ENCODE data around the gene HTR3E.
A peak's percentile ranks its signal among the peaks of the same experiment; 100 is the strongest.

Gene HTR3E

DNA sequence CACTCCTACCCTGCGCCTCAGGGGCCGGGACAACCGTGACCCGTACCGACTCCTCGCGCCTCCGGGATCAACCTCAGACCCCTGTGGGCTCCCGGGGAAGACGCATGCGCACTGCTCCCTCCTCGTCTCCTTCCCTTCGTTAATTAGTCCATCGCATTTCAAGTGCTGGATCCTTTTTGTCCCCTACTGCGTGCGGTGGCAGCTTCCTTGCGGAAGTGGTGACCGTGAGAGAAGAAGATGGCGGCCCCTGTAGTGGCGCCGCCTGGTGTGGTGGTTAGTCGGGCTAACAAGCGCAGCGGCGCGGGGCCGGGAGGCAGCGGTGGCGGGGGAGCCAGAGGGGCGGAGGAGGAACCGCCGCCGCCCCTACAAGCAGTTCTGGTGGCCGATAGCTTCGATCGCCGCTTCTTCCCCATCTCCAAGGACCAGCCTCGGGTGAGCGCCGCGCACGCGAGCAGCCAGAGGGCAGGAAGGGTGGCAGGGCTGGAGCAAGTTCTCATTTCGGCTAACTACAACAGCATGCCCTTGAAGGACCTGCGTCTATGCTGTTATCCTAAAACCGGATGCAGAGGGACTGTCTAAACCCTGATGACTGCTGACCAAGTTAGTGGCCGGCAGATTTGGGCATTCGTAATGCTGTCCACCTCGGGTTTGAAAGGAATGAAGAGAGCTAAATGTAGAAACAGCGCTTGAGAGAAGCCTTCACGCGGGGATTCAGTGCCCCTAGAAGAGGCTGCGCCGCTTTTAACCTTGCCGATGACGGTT, 38.5 kb downstream of the HTR3E start, which contains the start of gene EIF2B5:
EIF2B5 (plus strand) TSS at position 210 of the 762 bp plus-strand sequence; CDS start at position 238, 28 bp downstream.
- TF ChIP-seq, protein P1, sequence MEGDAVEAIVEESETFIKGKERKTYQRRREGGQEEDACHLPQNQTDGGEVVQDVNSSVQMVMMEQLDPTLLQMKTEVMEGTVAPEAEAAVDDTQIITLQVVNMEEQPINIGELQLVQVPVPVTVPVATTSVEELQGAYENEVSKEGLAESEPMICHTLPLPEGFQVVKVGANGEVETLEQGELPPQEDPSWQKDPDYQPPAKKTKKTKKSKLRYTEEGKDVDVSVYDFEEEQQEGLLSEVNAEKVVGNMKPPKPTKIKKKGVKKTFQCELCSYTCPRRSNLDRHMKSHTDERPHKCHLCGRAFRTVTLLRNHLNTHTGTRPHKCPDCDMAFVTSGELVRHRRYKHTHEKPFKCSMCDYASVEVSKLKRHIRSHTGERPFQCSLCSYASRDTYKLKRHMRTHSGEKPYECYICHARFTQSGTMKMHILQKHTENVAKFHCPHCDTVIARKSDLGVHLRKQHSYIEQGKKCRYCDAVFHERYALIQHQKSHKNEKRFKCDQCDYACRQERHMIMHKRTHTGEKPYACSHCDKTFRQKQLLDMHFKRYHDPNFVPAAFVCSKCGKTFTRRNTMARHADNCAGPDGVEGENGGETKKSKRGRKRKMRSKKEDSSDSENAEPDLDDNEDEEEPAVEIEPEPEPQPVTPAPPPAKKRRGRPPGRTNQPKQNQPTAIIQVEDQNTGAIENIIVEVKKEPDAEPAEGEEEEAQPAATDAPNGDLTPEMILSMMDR (conservative IDR thresholded peaks at IDR 0.05): 0 out of 2 replicates have a peak, but pooled peaks have one; percentile 26
- H3K27ac ChIP-seq: peak within 1 kb of the TSS; percentile 100

DNA sequence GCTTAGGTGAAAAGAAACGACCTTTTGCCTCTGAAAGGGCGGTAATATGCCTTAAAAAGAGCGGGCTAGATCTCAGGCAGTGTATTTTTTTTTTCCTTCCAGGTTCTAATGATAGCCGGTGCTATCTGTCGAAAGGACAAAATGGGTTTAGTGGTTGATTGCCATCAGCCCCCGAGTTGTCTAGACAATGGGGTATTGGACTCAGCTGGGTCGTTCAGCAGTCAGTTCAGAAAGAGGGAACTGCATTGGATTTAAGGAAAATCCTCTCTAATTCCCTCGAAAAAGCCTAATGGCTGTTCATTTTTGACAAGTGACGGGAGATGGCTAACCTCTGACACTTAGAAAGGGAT, 39.0 kb downstream of the HTR3E start:
- peak overlapping the region; percentile 100 for H3K27ac ChIP-seq
- TF ChIP-seq, protein P1 (conservative IDR thresholded peaks at IDR 0.05): no peak

DNA sequence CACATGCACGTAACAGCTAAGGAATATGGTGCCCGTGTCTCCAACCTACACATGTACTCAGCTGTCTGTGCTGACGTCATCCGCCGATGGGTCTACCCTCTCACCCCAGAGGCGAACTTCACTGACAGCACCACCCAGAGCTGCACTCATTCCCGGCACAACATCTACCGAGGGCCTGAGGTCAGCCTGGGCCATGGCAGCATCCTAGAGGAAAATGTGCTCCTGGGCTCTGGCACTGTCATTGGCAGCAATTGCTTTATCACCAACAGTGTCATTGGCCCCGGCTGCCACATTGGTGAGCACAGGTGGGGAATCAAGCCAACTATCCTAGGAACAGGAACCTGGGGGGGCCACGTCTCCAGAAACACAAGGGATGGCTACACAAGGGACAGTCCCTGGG, 43.6 kb downstream of the HTR3E start:
- no peak overlapping the region for H3K27ac ChIP-seq
- TF ChIP-seq, protein P1 (conservative IDR thresholded peaks at IDR 0.05): no peak

DNA sequence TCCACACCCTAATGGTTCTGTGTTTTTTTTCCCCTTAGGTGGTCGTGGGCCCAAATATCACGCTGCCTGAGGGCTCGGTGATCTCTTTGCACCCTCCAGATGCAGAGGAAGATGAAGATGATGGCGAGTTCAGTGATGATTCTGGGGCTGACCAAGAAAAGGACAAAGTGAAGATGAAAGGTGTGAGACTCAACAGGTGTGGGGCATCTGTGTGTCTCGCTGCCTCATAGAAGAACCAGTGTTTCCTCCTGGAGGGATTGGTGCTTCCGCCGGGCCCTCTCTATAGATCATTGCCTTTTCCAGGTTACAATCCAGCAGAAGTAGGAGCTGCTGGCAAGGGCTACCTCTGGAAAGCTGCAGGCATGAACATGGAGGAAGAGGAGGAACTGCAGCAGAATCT, 45.3 kb downstream of the HTR3E start:
- peak overlapping the region; percentile 48; the same call in 1 of the 2 replicates for H3K27ac ChIP-seq
- TF ChIP-seq, protein P1 (conservative IDR thresholded peaks at IDR 0.05): no peak

DNA sequence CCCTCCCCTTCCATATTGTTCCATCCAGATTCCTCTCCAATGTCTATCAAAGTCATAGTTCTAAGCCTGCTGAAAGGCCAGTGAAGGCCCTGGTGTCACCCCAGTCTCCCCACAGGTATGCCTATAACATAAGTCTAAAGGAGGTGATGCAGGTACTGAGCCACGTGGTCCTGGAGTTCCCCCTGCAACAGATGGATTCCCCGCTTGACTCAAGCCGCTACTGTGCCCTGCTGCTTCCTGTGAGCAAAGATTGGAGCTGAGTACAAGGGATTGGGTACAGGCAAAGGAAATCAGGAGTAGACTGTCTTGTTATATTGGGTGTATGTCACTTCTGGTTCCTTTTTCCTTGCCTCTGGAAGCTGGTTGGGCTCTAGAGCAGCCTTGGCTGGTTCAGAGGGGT, 46.5 kb downstream of the HTR3E start:
- peak overlapping the region; percentile 48 for H3K27ac ChIP-seq
- TF ChIP-seq, protein P1 (conservative IDR thresholded peaks at IDR 0.05): no peak

DNA sequence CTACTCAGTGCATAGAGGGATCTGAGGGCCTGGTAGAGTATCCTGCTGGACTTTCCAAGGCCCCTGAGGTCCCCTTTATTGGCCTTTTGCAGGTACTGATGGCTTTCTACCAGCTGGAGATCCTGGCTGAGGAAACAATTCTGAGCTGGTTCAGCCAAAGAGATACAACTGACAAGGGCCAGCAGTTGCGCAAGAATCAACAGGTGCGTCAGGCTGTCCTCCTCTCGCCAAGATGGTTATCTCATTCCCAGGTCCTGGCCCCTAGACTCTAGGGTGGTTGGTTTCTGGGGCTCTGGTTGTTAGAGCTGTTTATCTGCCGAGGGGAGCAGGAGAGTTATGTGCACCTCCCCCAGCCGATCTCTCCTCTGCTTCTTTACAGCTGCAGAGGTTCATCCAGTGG, 47.6 kb downstream of the HTR3E start:
- H3K27ac ChIP-seq: peak overlapping the region; percentile 48
- TF ChIP-seq, protein P1 (conservative IDR thresholded peaks at IDR 0.05): no peak

DNA sequence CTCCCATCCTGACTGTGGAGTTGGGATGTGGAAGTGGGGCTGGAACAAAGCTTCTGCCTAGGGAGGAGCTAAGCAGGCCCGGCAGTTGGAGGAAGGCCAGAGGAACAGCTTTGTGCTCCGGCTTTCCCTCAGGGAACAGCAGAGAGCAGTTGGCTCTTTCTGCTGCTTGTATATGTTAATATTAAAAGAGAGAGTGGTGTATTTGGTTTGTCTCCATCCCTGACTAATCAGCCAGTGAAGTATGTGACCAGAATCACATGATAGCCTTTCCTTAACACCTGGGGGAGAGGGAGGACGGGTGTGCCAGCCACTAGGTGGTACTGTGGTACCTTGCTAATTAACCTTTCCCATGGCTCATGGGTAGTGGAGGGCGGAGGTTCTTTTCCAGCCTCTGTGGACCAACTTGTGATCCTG, 48.3 kb downstream of the HTR3E start:
- H3K27ac ChIP-seq: peak overlapping the region; percentile 48
- TF ChIP-seq, protein P1 (conservative IDR thresholded peaks at IDR 0.05): peak; percentile 79
